ENCODE data around the gene CCDC85C.

The CCDC85C gene

GRCh38 chr14:99556134-99556791 lies 47.7 kb downstream of the CCDC85C start:
- DNase-seq (ENCODE audit: low read depth), result no peak

- no peak for DNase-seq (ENCODE audit: low read depth)
Observed at GRCh38 chr14:99554757-99555531, 49.1 kb downstream of the CCDC85C start.

GRCh38 chr14:99554184-99554583 lies 49.8 kb downstream of the CCDC85C start:
- DNase-seq (ENCODE audit: low read depth), result no peak

DNA sequence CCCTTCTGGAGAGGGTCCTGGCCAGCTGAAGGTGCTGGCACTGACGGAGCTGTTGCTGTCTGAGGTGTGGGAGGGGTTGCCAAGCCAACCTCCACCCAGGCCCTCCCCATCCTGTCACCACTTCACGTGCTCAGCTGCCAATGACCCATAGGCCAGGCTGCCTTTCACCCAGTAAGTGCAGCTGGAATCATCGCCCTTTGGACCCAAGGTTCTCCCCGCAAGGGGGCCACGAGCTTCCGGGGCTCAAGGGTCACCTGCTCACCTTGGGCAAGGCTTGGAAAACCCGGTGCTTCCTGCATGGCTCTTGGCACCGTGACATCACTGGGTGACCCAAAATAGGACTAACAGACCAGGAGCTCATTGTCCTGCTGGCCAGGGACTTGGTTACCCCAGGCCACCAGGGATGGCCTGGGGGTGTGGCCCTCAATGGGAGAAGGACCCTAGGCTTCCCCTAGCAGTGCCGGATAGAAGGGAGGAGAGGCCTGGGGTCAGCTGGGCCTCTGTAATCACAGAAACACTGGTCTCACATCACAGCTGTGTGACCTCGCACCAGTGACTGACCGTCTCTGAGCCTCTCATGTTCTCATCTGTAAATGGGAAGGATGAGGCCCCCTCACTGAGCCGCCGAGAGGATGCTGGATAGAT lies 51.3 kb downstream of the CCDC85C start:
- DNase-seq (ENCODE audit: low read depth), result no peak

- no peak for DNase-seq (ENCODE audit: low read depth)
Observed at GRCh38 chr14:99552021-99552553, 51.9 kb downstream of the CCDC85C start.

DNA sequence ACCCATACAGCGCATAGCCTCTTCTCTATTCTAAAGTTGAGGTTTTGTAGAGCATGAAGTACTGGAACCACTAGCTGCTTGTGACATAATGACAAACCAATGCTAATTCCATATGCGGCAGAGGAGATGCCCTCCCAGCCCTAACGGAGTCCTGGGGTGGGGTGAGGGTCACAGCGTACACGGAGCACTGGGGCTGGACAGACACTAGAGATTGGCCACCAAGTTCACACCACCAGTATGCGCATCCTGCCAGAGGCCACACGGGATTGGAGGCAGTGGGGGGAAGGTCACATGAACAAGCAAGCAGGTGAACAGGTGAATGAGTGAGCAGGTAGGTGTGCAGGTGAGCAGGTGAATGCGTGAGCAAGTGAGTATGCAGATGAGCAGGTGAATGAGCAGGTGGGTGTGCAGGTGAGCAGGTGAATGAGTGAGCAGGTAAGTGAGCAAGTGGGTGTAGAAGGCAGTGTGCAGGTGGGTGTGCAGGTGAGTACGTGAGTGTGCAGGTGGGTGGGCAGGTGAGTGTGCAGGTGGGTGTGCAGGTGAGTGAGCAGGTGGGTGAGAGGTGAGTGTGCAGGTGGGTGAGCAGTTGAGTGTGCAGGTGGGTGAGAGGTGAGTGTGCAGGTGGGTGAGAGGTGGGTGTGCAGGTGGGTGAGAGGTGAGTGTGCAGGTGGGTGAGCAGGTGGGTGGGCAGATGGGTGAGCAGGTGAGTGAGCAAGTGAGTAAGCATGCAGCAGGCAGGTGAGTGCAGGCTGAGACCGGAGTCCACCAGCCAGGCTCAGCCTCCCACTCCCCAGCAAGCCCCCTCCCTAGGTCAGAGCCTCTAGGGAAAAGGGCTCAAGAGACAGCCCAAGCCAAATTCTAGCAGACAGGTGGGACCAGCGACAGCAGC lies 52.7 kb downstream of the CCDC85C start:
- no peak for DNase-seq (ENCODE audit: low read depth)

- DNase-seq (ENCODE audit: low read depth), result no peak
Observed at GRCh38 chr14:99550387-99550992, 53.5 kb downstream of the CCDC85C start.

- DNase-seq (ENCODE audit: low read depth), result no peak
Observed at GRCh38 chr14:99549684-99550083, 54.3 kb downstream of the CCDC85C start.

- no peak for DNase-seq (ENCODE audit: low read depth)
Observed at GRCh38 chr14:99548871-99549515, 55.0 kb downstream of the CCDC85C start.

GRCh38 chr14:99548255-99548654 lies 55.8 kb downstream of the CCDC85C start:
- no peak for DNase-seq (ENCODE audit: low read depth)

DNA sequence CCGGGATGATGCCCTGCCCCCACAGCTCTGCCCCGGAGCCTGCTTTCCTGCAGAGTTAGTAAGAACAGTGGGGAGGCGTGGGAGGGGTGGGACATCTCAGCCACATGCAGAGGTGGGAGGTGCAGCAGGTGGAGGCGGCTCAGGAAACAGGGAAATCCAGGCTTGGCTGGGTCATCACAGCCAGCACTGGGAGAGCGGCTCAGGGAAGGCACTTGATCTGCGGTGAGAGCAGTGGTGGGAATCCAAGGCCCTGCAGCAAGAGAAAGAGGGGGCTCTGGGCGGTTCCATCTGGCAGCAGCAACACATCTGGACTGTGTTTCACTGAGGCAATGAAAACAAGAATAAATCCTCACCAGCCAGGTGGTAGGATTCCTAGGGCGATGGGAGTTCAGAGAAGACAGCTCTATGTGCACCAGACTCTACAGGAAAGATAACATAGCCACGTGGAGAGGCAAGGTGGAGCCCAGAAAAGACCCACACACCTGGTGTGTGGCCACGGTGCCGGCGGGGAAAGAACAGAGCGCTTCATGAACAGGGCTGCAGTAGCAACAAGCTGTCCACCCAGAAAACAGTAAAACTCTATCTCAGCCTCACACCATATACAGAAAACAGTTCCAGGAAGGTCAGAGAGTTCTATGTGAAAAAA lies 57.6 kb downstream of the CCDC85C start:
- DNase-seq (ENCODE audit: low read depth), result no peak

GRCh38 chr14:99545586-99545985 lies 58.4 kb downstream of the CCDC85C start:
- DNase-seq (ENCODE audit: low read depth), result no peak

GRCh38 chr14:99544991-99545390 lies 59.0 kb downstream of the CCDC85C start:
- no peak for DNase-seq (ENCODE audit: low read depth)

DNA sequence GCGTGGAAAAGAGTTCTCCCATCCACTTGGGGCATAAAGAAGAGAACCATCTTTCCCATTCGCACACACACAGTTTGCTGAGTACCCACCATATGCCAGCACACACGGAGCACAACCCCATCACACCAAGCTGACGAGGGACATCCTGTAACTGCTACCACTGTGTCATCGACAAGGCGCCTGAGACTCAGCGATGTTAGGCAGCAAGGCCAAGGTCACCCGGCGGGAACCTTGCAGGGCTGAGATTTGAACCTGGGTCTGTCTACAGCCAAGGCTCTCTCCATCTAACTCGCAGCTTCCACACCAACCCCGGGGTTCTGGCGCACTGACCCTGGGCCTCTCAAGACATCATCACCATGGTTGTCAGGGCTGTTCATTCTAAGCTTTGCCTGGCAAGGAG lies 60.0 kb downstream of the CCDC85C start:
- no peak for DNase-seq (ENCODE audit: low read depth)

GRCh38 chr14:99543370-99543769 lies 60.6 kb downstream of the CCDC85C start:
- no peak for DNase-seq (ENCODE audit: low read depth)

GRCh38 chr14:99542566-99542965 lies 61.4 kb downstream of the CCDC85C start:
- DNase-seq (ENCODE audit: low read depth), result no peak

DNA sequence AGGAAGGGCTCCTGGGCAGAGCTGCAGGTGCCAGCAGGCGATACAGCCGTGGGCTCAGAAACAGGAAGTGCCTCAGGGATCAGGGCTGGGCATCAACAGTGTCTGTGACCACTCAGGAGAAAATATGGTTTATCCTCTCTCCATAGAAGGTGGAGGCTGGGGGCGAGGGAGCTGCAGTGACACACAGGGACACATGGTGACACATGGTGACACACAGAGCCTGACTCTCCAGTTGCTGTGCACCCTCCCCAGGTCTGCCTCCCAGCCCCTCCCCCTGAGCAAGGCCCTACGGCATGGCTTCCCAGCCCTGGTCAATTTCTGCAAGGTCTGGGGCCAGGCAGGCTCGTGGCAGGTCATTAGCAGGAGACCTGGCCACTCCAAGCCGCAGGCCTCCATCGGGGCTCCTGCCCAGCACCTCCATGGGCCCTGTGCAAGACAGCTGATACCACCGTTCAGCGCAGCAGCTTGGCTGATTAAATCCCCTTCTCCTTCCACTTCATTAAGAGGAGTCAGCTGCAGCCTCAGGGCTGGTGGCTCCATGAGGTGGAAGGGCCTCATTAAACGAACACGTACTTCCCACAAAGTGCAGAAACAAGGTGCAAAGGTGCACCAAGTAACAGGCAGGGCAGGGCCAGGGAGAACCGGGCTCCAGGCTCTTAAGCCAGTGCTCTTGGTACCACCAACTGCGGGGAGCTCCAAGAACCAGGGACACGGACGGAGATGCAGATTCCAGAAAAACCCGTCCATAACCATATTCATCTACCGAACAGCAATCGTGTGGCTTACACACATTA lies 62.1 kb downstream of the CCDC85C start:
- DNase-seq (ENCODE audit: low read depth), result no peak

GRCh38 chr14:99541211-99541610 lies 62.8 kb downstream of the CCDC85C start:
- no peak for DNase-seq (ENCODE audit: low read depth)

DNA sequence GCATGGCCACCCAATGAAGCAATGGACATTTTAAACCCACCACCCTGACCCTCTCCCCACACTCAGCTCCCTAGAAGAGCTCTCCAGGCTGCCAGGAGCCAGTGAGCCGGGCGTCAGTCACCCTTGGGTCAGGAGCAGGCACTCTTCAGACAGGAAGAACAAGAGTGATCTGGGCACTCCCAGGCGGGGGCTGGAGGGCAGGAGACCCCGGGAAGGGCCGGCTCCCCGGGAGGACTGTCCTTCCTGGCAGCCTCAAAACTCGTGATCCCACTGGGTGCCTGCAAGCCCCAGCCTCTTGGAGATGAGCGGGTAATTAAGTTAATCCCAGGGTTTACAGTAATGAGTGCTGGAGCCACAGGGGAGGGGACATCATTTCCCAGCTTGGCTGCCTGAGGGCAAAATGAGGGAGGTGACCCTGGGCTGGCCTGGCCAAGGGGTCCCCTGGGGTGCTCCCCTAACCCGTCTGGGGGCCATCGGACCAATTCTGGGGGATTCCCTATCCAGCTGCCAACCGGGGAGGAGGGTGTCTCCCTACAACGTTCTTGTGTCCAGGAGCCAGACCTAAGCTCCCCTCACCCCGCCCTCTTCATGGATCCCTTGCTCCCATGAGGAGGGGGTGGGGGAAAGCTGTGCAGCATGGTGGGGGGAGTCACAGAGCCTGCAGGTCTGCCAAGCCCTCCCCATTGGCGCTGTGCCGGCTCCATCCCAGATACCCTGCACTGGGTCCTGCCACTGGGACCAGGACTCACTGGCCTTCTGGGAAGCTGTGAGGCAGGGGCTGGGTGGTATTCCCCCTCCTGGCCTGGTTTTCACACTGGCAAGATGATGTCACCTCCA lies 63.6 kb downstream of the CCDC85C start:
- DNase-seq (ENCODE audit: low read depth), result no peak

Data from fibroblast of gingiva (primary cell).